PC-9 (cell line): ENCODE measurements around the gene LARP1B. TPM values are rescaled to one million over a fixed set of nuclear protein-coding genes. Genes with fewer than 3 reads are reported as not detected.

Experiments used
- BruUV-seq: library from RNA; stranded (reverse); fragments of 400-500 nt; replicated peaks from 2 replicates; lab custom pipeline; 2021; lab: Mats Ljungman, UMichigan
- CTCF ChIA-PET: fragments of 300-600 bp; sonication (Branson Sonifier 250); formaldehyde crosslinking; loops from one replicate; lab custom pipeline; 2022; ENCODE audit warnings: antibody characterized with exemption; lab: Charles Lee
- POLR2A ChIA-PET: fragments of 300-600 bp; sonication (Branson Sonifier 250); formaldehyde crosslinking; loops from one replicate; lab custom pipeline; 2022; ENCODE audit warnings: antibody characterized with exemption; ENCODE audit not compliant: unreplicated experiment; lab: Charles Lee
- DNase-seq, 2 experiments: peaks; one replicate each; pipeline versions ENCODE4 v3.0.0 to v3.0.0-alpha.2; 2015 to 2022; ENCODE audit warnings: mixed read lengths in 1 of 2
- H2AFZ ChIP-seq: fragments of 200-600 bp; sonication (generic); 2 replicates; pipeline ENCODE4 v1.8.1; 2017; ENCODE audit warnings: antibody characterized with exemption
- H3F3A ChIP-seq: fragments of 200-600 bp; sonication (generic); 2 replicates; pipeline ENCODE4 v1.8.1; 2017; ENCODE audit warnings: antibody characterized with exemption, mild to moderate bottlenecking, low read depth; ENCODE audit not compliant: insufficient read depth
- H3K27ac ChIP-seq: fragments of 200-600 bp; sonication (generic); 2 replicates; pipeline ENCODE4 v1.6.1; 2016; ENCODE audit warnings: mixed run types
- H3K27me3 ChIP-seq: fragments of 200-600 bp; sonication (generic); 2 replicates; pipeline ENCODE4 v1.6.1; 2016; ENCODE audit warnings: low read depth, mixed run types; ENCODE audit not compliant: insufficient read depth
- H3K36me3 ChIP-seq: fragments of 200-600 bp; sonication (generic); 2 replicates; pipeline ENCODE4 v1.6.1; 2016; ENCODE audit warnings: low read depth, mixed run types
- H3K4me1 ChIP-seq: fragments of 200-600 bp; sonication (generic); replicated peaks from 2 replicates; pipeline ENCODE4 v1.6.1; 2016; ENCODE audit warnings: mixed run types; ENCODE audit not compliant: insufficient read depth
- H3K4me2 ChIP-seq: fragments of 200-600 bp; sonication (generic); 2 replicates; pipeline ENCODE4 v1.6.1; 2017; ENCODE audit warnings: mixed run types
- H3K4me3 ChIP-seq: fragments of 200-600 bp; sonication (generic); 2 replicates; pipeline ENCODE4 v1.6.1; 2016; ENCODE audit warnings: mixed run types
- H3K79me2 ChIP-seq: fragments of 200-600 bp; sonication (generic); 2 replicates; pipeline ENCODE4 v1.6.1; 2017; ENCODE audit warnings: low read depth, mixed run types
- H3K9me2 ChIP-seq: fragments of 200-600 bp; sonication (generic); 2 replicates; pipeline ENCODE4 v1.8.1; 2017; ENCODE audit warnings: mild to moderate bottlenecking; ENCODE audit not compliant: insufficient read depth
- H3K9me3 ChIP-seq: fragments of 200-600 bp; sonication (generic); 2 replicates; pipeline ENCODE4 v1.8.1; 2016; ENCODE audit warnings: low read depth; ENCODE audit not compliant: insufficient read depth
- H4K20me1 ChIP-seq: fragments of 200-600 bp; sonication (generic); 2 replicates; pipeline ENCODE4 v1.8.1; 2017; ENCODE audit not compliant: insufficient read depth
- EZH2 ChIP-seq: fragments of 200-600 bp; sonication (generic); IDR thresholded peaks from 2 replicates; pipeline ENCODE4 v1.8.0; 2017; ENCODE audit warnings: antibody characterized with exemption, low read depth
- intact Hi-C: fragments of 100-400 bp; cut with micrococcal nuclease; formaldehyde crosslinking; loops from one replicate; pipeline ENCODE4 v1.10.0; 2022; ENCODE audit not compliant: unreplicated experiment
- total RNA-seq: library from RNA; stranded (reverse); gene quantifications from 2 replicates; pipeline ENCODE4 v1.2.3, GENCODE V29; 2021
- TF ChIP-seq, protein P1 (sequence below): fragments of 200-600 bp; sonication (generic); conservative IDR thresholded peaks from 2 replicates; pipeline ENCODE4 v1.6.1; 2017; ENCODE audit warnings: mixed run types, antibody characterized with exemption, mild to moderate bottlenecking, moderate library complexity

Gene LARP1B
- total RNA-seq, 1 experiment from 2014 or later: 22.0 TPM

DNA sequence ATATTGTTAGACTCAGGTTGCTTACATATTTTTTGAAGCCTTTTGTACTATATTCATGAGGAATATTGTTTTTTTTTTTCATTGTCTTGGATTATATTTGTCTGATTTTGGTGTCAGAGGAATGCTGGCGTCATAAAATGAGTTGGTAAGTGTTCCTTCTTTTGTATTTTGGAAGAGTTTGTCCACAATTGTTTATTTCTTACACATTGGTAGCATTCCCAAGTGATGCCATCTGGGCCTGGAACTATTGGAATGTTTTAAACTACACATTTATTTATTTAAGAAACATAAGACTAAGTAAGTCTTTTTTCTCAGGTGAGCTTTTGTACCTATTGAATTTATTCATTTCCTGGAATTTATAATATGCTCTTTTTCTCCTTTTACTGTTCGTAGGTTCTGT is 107.6 kb downstream of the LARP1B start:
- Histone ChIP-seq H3K27me3 (no peaks in the 10 kb centered on the region), H3K4me1 (peaks cover 8% of the 10 kb centered on the region; the same call in 1 of the 2 replicates), H3F3A (peaks cover 1% of the 10 kb centered on the region; the same call in 1 of the 2 replicates), H4K20me1 (no peaks in the 10 kb centered on the region), H3K4me2 (no peak overlapping the region), H3K36me3 (no peaks in the 10 kb centered on the region), H3K4me3 (no peak overlapping the region), H2AFZ (no peak overlapping the region), H3K9me3 (no peaks in the 10 kb centered on the region), H3K9me2 (no peaks in the 10 kb centered on the region), H3K79me2 (no peaks in the 10 kb centered on the region), H3K27ac (no peak overlapping the region)
- no peak for DNase-seq
- BruUV-seq: no TSS peak
- ChIA-PET CTCF (no interaction called here), POLR2A (interaction anchor here (0.6 to 0.7 kb wide), 2 partner anchors 68 to 108 kb away, joined by 5 read pairs; partner anchors contain the start of gene LARP1B)
- intact Hi-C loops: no loop called here
- TF ChIP-seq, protein P1, sequence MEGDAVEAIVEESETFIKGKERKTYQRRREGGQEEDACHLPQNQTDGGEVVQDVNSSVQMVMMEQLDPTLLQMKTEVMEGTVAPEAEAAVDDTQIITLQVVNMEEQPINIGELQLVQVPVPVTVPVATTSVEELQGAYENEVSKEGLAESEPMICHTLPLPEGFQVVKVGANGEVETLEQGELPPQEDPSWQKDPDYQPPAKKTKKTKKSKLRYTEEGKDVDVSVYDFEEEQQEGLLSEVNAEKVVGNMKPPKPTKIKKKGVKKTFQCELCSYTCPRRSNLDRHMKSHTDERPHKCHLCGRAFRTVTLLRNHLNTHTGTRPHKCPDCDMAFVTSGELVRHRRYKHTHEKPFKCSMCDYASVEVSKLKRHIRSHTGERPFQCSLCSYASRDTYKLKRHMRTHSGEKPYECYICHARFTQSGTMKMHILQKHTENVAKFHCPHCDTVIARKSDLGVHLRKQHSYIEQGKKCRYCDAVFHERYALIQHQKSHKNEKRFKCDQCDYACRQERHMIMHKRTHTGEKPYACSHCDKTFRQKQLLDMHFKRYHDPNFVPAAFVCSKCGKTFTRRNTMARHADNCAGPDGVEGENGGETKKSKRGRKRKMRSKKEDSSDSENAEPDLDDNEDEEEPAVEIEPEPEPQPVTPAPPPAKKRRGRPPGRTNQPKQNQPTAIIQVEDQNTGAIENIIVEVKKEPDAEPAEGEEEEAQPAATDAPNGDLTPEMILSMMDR: no peak
- no peak for TF ChIP-seq EZH2

DNA sequence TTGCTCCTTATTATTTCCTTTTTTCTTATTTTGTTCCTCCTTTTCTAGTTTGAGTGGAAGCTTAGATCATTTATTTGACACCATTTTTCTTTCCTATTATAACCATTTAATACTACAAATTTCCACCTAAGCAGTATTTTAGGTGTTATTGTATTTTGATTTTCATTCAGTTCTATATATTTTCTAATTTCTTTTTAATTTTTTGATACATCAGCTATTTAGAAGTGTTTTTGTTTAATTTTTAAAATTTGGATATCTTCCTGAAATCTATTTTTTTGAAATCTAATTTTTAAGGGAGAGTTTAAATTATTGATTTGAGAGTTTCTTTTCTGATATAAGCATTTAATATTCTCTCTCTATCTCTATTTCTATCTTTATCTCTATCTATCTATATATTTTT is 108.1 kb downstream of the LARP1B start:
- H3K27ac ChIP-seq: no peak overlapping the region
- no TSS peak for BruUV-seq
- H3K79me2 ChIP-seq: no peaks in the 10 kb centered on the region
- no peaks in the 10 kb centered on the region for H3K9me2 ChIP-seq
- H3F3A ChIP-seq: no peaks in the 10 kb centered on the region
- H3K27me3 ChIP-seq: no peaks in the 10 kb centered on the region
- H4K20me1 ChIP-seq: no peaks in the 10 kb centered on the region
- H3K36me3 ChIP-seq: no peaks in the 10 kb centered on the region
- H3K9me3 ChIP-seq: no peaks in the 10 kb centered on the region
- no peak overlapping the region for H3K4me3 ChIP-seq
- no peak overlapping the region for H2AFZ ChIP-seq
- ChIA-PET CTCF (no interaction called here), POLR2A (interaction anchor here (0.6 to 0.7 kb wide), 2 partner anchors 67 to 108 kb away, joined by 5 read pairs; partner anchors contain the start of gene LARP1B)
- peaks cover 2% of the 10 kb centered on the region; the same call in 1 of the 2 replicates for H3K4me1 ChIP-seq
- no peak for DNase-seq
- intact Hi-C loops: no loop called here
- TF ChIP-seq EZH2: no peak
- TF ChIP-seq, protein P1: no peak
- no peak overlapping the region for H3K4me2 ChIP-seq

DNA sequence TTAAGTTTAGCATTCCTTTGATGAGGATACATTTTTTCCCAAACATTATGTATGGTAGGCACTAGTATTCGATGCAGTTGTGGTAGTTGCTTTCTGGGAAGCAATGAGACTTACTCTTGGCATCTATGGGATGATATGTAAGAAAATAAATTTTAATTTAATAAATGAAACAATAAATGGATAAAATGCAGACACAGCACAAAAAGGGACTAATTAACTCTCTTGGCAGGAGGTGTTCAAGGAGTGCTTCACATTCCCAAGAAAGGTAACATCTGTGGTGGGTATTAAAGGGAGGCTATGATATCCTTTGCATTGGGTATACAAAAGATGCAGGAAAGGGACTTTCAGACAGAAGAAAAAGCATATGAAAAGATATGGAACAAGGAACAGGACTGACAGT is 115.5 kb downstream of the LARP1B start:
- intact Hi-C loops: no loop called here
- H3K4me3 ChIP-seq: no peak overlapping the region
- BruUV-seq: no TSS peak

More for the DNA sequence above, 115.5 kb downstream of the LARP1B start:
- DNase-seq: no peak
- Histone ChIP-seq H3K4me2 (no peak overlapping the region), H3F3A (no peaks in the 10 kb centered on the region), H3K9me3 (no peaks in the 10 kb centered on the region), H3K27me3 (no peaks in the 10 kb centered on the region), H4K20me1 (no peaks in the 10 kb centered on the region), H3K79me2 (no peaks in the 10 kb centered on the region), H3K27ac (no peak overlapping the region), H2AFZ (no peak overlapping the region), H3K9me2 (no peaks in the 10 kb centered on the region), H3K4me1 (no peaks in the 10 kb centered on the region), H3K36me3 (no peaks in the 10 kb centered on the region)
- ChIA-PET POLR2A (no interaction called here), CTCF (no interaction called here)
- TF ChIP-seq EZH2: no peak
